Neutrophil (primary cell): Measurements from ENCODE around the gene ADGRV1.
"Not testable (repeated sequence)": the region's sequence is repeated elsewhere in the genome, so short reads cannot be mapped to it uniquely, and the experiment has no call there.

ENCODE experiments used
- H3K27ac ChIP-seq: fragments of 200-600 bp; sonication (generic); 2 replicates; pipeline ENCODE4 v1.5.1; 2016; ENCODE audit warnings: mild to moderate bottlenecking, moderate library complexity
- H3K27me3 ChIP-seq: fragments of 200-600 bp; sonication (generic); 2 replicates; pipeline ENCODE4 v1.6.0; 2016; ENCODE audit warnings: mild to moderate bottlenecking
- H3K36me3 ChIP-seq: fragments of 200-600 bp; sonication (generic); 2 replicates; pipeline ENCODE4 v1.5.1; 2017
- H3K4me1 ChIP-seq, 2 experiments: fragments of 200-600 bp in 1 of 2; sonication (generic) in 1 of 2; 1 replicate in 1 of 2; 2 replicates in 1 of 2; pipeline versions ENCODE4 v1.5.1 to v1.6.1; 2013 to 2016; ENCODE audit warnings: low read depth in 1 of 2, low read length in 1 of 2, mild to moderate bottlenecking in 1 of 2, moderate library complexity in 1 of 2; ENCODE audit not compliant: control insufficient read depth in 1 of 2, insufficient read depth in 1 of 2
- H3K4me3 ChIP-seq, 2 experiments: fragments of 200-600 bp in 1 of 2; sonication (generic) in 1 of 2; 1 replicate in 1 of 2; 2 replicates in 1 of 2; pipeline ENCODE4 v1.5.1; 2013 to 2016; ENCODE audit warnings: low read depth in 1 of 2, low read length in 1 of 2, mild to moderate bottlenecking in 1 of 2, moderate library complexity in 1 of 2
- H3K9me3 ChIP-seq: fragments of 200-600 bp; sonication (generic); 2 replicates; pipeline ENCODE4 v1.5.1; 2016
- CTCF ChIP-seq: fragments of 200-600 bp; sonication (generic); IDR thresholded peaks from 2 replicates; pipeline ENCODE4 v1.5.1; 2016; ENCODE audit warnings: antibody characterized with exemption

ADGRV1 gene

GRCh38 chr5:90615355-90615754, 56.8 kb downstream of the ADGRV1 start:
- Histone ChIP-seq H3K4me1 (no peaks in the 10 kb centered on the region), H3K27me3 (no peaks in the 10 kb centered on the region), H3K9me3 (no peaks in the 10 kb centered on the region), H3K4me3 (no peak overlapping the region), H3K27ac (no peak overlapping the region), H3K36me3 (no peaks in the 10 kb centered on the region)
- TF ChIP-seq CTCF: no peak

GRCh38 chr5:90618071-90618470, 59.5 kb downstream of the ADGRV1 start:
- no peaks in the 10 kb centered on the region for H3K27me3 ChIP-seq
- no peak for TF ChIP-seq CTCF
- no peak overlapping the region for H3K27ac ChIP-seq
- no peaks in the 10 kb centered on the region for H3K9me3 ChIP-seq
- H3K4me3 ChIP-seq: no peak overlapping the region
- no peaks in the 10 kb centered on the region for H3K4me1 ChIP-seq
- H3K36me3 ChIP-seq: no peaks in the 10 kb centered on the region

GRCh38 chr5:90619762-90620161, 61.2 kb downstream of the ADGRV1 start:
- H3K4me3 ChIP-seq, H3K9me3 ChIP-seq, H3K36me3 ChIP-seq, H3K4me1 ChIP-seq, H3K27me3 ChIP-seq, H3K27ac ChIP-seq: not testable (repeated sequence)

- H3K27me3 ChIP-seq: no peaks in the 10 kb centered on the region
- no peak for TF ChIP-seq CTCF
- H3K36me3 ChIP-seq: no peaks in the 10 kb centered on the region
- H3K4me1 ChIP-seq: no peaks in the 10 kb centered on the region
- no peak overlapping the region for H3K4me3 ChIP-seq
- no peaks in the 10 kb centered on the region for H3K9me3 ChIP-seq
- H3K27ac ChIP-seq: no peak overlapping the region
Observed at GRCh38 chr5:90621848-90622247, 63.3 kb downstream of the ADGRV1 start.

GRCh38 chr5:90626493-90626892, 67.9 kb downstream of the ADGRV1 start:
- TF ChIP-seq CTCF: no peak
- no peaks in the 10 kb centered on the region for H3K36me3 ChIP-seq
- no peaks in the 10 kb centered on the region for H3K4me1 ChIP-seq
- H3K27ac ChIP-seq: no peak overlapping the region
- no peaks in the 10 kb centered on the region for H3K9me3 ChIP-seq
- H3K27me3 ChIP-seq: no peaks in the 10 kb centered on the region
- H3K4me3 ChIP-seq: no peak overlapping the region

GRCh38 chr5:90628492-90628891, 69.9 kb downstream of the ADGRV1 start:
- Histone ChIP-seq H3K4me3 (no peak overlapping the region), H3K4me1 (no peaks in the 10 kb centered on the region), H3K27ac (no peak overlapping the region), H3K36me3 (no peaks in the 10 kb centered on the region), H3K9me3 (no peaks in the 10 kb centered on the region), H3K27me3 (no peaks in the 10 kb centered on the region)
- no peak for TF ChIP-seq CTCF
